Skin of body (tissue), 2 donors: ENCODE data around the gene IGF1. TPM values are rescaled to one million over a fixed set of nuclear protein-coding genes. Genes with fewer than 3 reads are reported as not detected.
A peak's percentile ranks its signal among the peaks of the same experiment; 100 is the strongest.
"Not testable (repeated sequence)": the region's sequence is repeated elsewhere in the genome, so short reads cannot be mapped to it uniquely, and the experiment has no call there.

Experiments
- DNase-seq: peaks from one replicate; lab custom pipeline; 2025; lab: John Stamatoyannopoulos, UW
- total RNA-seq: library from RNA; depleted of rRNA; stranded (reverse); fragments of >200 nt; gene quantifications from one replicate; pipeline ENCODE4 v1.2.3, GENCODE V29; 2014

Gene IGF1
- total RNA-seq, 1 donor from 2014 or later, result 14.0 TPM

- peak; percentile 57 for DNase-seq
Observed at GRCh38 chr12:102462795-102463465, 17.4 kb downstream of the IGF1 start.

- no peak for DNase-seq
Observed at GRCh38 chr12:102462386-102462785, 18.0 kb downstream of the IGF1 start.

- no peak for DNase-seq
Observed at GRCh38 chr12:102461501-102461900, 18.9 kb downstream of the IGF1 start.

- DNase-seq, result no peak
Observed at GRCh38 chr12:102459314-102459713, 21.0 kb downstream of the IGF1 start.

GRCh38 chr12:102454808-102455760 is 25.3 kb downstream of the IGF1 start:
- no peak for DNase-seq

GRCh38 chr12:102454330-102454729 is 26.0 kb downstream of the IGF1 start:
- no peak for DNase-seq

- no peak for DNase-seq
Observed at GRCh38 chr12:102452605-102453004, 27.8 kb downstream of the IGF1 start.

GRCh38 chr12:102449018-102449417 is 31.3 kb downstream of the IGF1 start:
- not testable (repeated sequence) for DNase-seq

GRCh38 chr12:102447426-102447825 is 32.9 kb downstream of the IGF1 start:
- DNase-seq, result not testable (repeated sequence)

- no peak for DNase-seq
Observed at GRCh38 chr12:102444707-102445106, 35.7 kb downstream of the IGF1 start.

GRCh38 chr12:102444093-102444492 is 36.3 kb downstream of the IGF1 start:
- DNase-seq, result no peak

- no peak for DNase-seq
Observed at GRCh38 chr12:102441077-102441596, 39.2 kb downstream of the IGF1 start.

GRCh38 chr12:102439426-102440405 is 40.6 kb downstream of the IGF1 start:
- peak; percentile 49 for DNase-seq

GRCh38 chr12:102438827-102439210 is 41.5 kb downstream of the IGF1 start:
- DNase-seq, result no peak

- no peak for DNase-seq
Observed at GRCh38 chr12:102438047-102438826, 42.1 kb downstream of the IGF1 start.

GRCh38 chr12:102437511-102437910 is 42.9 kb downstream of the IGF1 start:
- no peak for DNase-seq

GRCh38 chr12:102436867-102437266 is 43.5 kb downstream of the IGF1 start:
- no peak for DNase-seq

GRCh38 chr12:102435827-102436436 is 44.4 kb downstream of the IGF1 start:
- DNase-seq, result no peak

GRCh38 chr12:102433304-102433703 is 47.1 kb downstream of the IGF1 start:
- DNase-seq, result no peak

- no peak for DNase-seq
Observed at GRCh38 chr12:102430661-102431060, 49.7 kb downstream of the IGF1 start.
